A673 (cell line): ENCODE results near the gene GRB10. TPM values are rescaled to one million over a fixed set of nuclear protein-coding genes. Genes with fewer than 3 reads are reported as not detected.

Source experiments
- BruUV-seq: library from RNA; stranded (reverse); fragments of 400-500 nt; replicated peaks from 2 replicates; lab custom pipeline; 2021; lab: Mats Ljungman, UMichigan
- CTCF ChIA-PET: fragments of 300-600 bp; sonication (Branson Sonifier 250); formaldehyde crosslinking; loops from one replicate; lab custom pipeline; 2022; ENCODE audit warnings: antibody characterized with exemption; lab: Charles Lee
- POLR2A ChIA-PET: fragments of 300-600 bp; sonication (Branson Sonifier 250); formaldehyde crosslinking; loops from one replicate; lab custom pipeline; 2022; ENCODE audit warnings: antibody characterized with exemption; ENCODE audit not compliant: low non-redundant PET; lab: Charles Lee
- DNase-seq: peaks from one replicate; pipeline ENCODE4 v3.0.0-alpha.2; 2015; ENCODE audit warnings: low spot score
- H3K27ac ChIP-seq: fragments of 200-600 bp; sonication (generic); 2 replicates; pipeline ENCODE4 v1.5.1; 2016; ENCODE audit warnings: mixed run types, low read depth, mild to moderate bottlenecking, mixed read lengths, antibody characterized with exemption, low read length; ENCODE audit not compliant: poor library complexity, severe bottlenecking
- H3K27me3 ChIP-seq: fragments of 200-600 bp; sonication (generic); replicated peaks from 2 replicates; pipeline ENCODE4 v1.6.1; 2017; ENCODE audit warnings: mixed run types, low read depth, mild to moderate bottlenecking, mixed read lengths, antibody characterized with exemption, low read length; ENCODE audit not compliant: insufficient read depth, poor library complexity
- H3K36me3 ChIP-seq: fragments of 200-600 bp; sonication (generic); 2 replicates; pipeline ENCODE4 v1.6.1; 2016; ENCODE audit warnings: mixed run types, mild to moderate bottlenecking, mixed read lengths, antibody characterized with exemption, low read length; ENCODE audit not compliant: insufficient read depth, poor library complexity, severe bottlenecking
- H3K4me1 ChIP-seq: fragments of 200-600 bp; sonication (generic); 2 replicates; pipeline ENCODE4 v1.6.1; 2017; ENCODE audit warnings: mixed run types, mild to moderate bottlenecking, mixed read lengths, antibody characterized with exemption, low read length; ENCODE audit not compliant: insufficient read depth, poor library complexity, severe bottlenecking
- H3K4me3 ChIP-seq: fragments of 200-600 bp; sonication (generic); 2 replicates; pipeline ENCODE4 v1.5.1; 2016; ENCODE audit warnings: low read depth, mixed run types, mild to moderate bottlenecking, mixed read lengths, low read length; ENCODE audit not compliant: poor library complexity, severe bottlenecking
- H3K9me3 ChIP-seq: fragments of 200-600 bp; sonication (generic); 2 replicates; pipeline ENCODE4 v1.6.1; 2016; ENCODE audit warnings: mixed run types, low read depth, mild to moderate bottlenecking, mixed read lengths, antibody characterized with exemption, low read length; ENCODE audit not compliant: poor library complexity, severe bottlenecking
- EZH2 ChIP-seq: fragments of 200-600 bp; sonication (generic); IDR thresholded peaks from 2 replicates; pipeline ENCODE4 v1.6.1; 2017; ENCODE audit warnings: borderline replicate concordance, low read depth, mild to moderate bottlenecking, mixed read lengths, antibody characterized with exemption, low read length; ENCODE audit not compliant: poor library complexity, severe bottlenecking
- intact Hi-C: fragments of 100-400 bp; cut with micrococcal nuclease; formaldehyde crosslinking; loops from one replicate; pipeline ENCODE4 v1.10.0; 2022; ENCODE audit not compliant: unreplicated experiment
- total RNA-seq: library from RNA; stranded (reverse); gene quantifications from 2 replicates; pipeline ENCODE4 v1.2.3, GENCODE V29; 2021
- TF ChIP-seq, protein P1 (sequence below): fragments of 300-800, 200-600 bp; sonication (generic); conservative IDR thresholded peaks from 2 replicates; pipeline ENCODE4 v1.5.1; 2017; ENCODE audit warnings: low read depth, mild to moderate bottlenecking, antibody characterized with exemption, low read length, moderate library complexity, mixed read lengths

The GRB10 gene
- total RNA-seq, 1 experiment from 2014 or later: 0.41 TPM

DNA sequence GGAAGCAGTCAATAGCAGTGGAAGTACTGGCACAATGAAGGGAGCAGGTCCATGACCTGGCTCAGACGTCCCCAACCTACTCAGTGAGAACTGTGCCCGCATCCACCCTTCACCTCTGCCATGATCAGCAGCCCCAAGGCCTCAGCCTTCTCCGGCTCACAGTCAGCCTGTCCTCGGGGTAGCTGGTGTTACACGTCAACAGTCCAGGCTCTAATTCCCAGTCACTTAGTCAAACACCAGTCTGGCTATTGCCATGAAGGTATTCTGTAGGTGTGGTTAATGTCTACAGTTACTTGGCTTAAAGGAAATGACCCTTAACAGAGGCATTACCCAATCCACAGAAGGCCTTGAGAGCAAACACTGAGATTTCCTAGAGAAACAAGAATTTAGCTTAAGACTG is 49.1 kb downstream of the GRB10 start:
- H3K27ac ChIP-seq: no peak overlapping the region
- CTCF ChIA-PET: no interaction called here
- POLR2A ChIA-PET: no interaction called here
- TF ChIP-seq, protein P1, sequence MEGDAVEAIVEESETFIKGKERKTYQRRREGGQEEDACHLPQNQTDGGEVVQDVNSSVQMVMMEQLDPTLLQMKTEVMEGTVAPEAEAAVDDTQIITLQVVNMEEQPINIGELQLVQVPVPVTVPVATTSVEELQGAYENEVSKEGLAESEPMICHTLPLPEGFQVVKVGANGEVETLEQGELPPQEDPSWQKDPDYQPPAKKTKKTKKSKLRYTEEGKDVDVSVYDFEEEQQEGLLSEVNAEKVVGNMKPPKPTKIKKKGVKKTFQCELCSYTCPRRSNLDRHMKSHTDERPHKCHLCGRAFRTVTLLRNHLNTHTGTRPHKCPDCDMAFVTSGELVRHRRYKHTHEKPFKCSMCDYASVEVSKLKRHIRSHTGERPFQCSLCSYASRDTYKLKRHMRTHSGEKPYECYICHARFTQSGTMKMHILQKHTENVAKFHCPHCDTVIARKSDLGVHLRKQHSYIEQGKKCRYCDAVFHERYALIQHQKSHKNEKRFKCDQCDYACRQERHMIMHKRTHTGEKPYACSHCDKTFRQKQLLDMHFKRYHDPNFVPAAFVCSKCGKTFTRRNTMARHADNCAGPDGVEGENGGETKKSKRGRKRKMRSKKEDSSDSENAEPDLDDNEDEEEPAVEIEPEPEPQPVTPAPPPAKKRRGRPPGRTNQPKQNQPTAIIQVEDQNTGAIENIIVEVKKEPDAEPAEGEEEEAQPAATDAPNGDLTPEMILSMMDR: no peak
- no peak for TF ChIP-seq EZH2
- H3K9me3 ChIP-seq: no peaks in the 10 kb centered on the region
- no TSS peak for BruUV-seq
- intact Hi-C loops: no loop called here
- H3K4me3 ChIP-seq: no peak overlapping the region
- H3K36me3 ChIP-seq: no peaks in the 10 kb centered on the region
- no peaks in the 10 kb centered on the region for H3K27me3 ChIP-seq
- H3K4me1 ChIP-seq: no peaks in the 10 kb centered on the region
- no peak for DNase-seq

DNA sequence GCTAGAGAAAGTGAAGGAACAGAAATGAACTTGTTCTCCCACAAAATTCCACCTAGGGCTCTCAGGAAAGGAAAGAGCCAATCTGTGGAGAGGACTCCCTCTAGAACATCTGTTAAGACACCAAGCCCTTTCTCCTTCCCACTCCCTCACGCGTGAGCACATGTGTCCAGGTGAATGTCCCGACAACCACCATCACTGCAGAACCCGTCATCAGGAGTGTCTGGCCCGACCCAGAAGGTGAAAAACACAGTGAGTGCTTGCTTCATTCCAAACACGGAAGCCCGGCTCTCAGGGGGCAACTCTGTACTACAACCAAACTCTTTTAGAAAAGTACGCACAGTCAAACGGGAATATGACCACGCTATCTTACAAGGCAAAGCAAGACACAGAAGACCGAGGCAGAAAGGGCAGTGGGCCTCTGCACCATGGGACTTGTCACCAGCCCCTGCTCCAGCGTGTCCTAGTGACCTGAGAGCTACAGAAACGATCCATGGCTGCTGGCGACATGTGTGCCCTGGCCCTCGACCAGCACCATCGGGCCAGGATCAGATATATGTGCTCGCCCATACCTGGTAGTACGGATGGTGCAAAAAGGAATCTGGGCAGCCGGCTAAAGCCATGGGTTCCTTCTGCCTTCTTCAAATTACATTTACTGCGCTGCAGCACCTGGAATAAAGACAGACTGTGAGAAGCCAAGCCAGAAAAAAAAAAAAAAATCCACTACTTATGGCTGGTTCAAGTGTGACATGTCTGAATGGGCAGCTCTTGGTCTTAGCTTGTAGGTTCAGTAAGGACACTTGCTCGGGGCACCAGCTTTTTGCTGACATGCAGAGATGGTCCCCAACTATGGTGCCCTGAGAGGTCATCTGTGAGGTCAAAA is 50.8 kb downstream of the GRB10 start:
- DNase-seq: no peak
- Histone ChIP-seq H3K36me3 (no peaks in the 10 kb centered on the region), H3K9me3 (no peaks in the 10 kb centered on the region), H3K27me3 (no peaks in the 10 kb centered on the region), H3K27ac (no peak overlapping the region), H3K4me1 (no peaks in the 10 kb centered on the region), H3K4me3 (no peak overlapping the region)
- POLR2A ChIA-PET: no interaction called here
- no TSS peak for BruUV-seq
- no peak for TF ChIP-seq EZH2
- TF ChIP-seq, protein P1: no peak
- intact Hi-C loops: no loop called here
- CTCF ChIA-PET: no interaction called here

DNA sequence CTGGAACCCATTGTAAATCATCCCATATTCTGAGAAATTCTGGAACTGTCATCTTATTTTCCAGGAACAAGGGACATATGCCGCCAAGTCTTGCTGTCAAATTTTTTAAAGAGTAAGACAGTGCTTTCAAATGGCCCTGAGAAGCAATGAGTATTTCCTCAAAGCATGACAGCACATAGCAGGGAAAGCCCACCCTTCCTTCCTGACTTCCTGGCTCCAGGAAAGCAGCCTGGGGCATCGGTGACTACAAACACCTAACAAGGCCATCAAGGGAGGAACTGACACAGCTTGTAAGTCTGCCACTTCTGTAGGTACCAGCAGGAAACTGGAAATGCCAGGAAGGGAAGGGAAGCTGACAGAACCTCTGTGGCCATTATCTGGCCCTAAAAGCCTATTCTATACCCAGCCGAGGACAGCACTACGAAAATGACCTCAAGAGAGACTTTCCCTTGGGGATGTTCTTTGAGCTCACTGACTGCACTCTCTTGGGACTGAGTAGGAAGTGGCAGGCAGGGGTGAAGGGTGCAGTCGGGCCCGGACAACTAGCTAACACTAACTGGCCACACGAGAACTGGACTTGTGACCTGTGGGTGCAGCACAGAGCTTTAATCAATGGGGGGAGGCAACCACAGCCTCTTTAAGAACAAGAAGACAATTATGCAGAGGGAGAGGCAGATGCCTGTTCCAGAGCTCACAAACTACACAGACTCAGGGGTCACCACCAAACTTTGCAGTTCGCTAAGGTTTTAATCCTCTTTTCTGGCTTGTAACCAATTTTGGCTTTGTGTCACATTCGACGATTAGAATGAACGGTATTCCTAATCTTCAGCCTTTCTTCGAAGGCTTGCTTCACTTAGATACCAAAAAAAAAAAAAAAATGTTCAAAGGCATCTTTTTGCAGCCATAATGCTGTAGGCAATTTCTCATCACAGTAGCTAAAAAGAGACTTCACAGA is 52.0 kb downstream of the GRB10 start:
- DNase-seq: no peak
- CTCF ChIA-PET: no interaction called here
- no peaks in the 10 kb centered on the region for H3K4me1 ChIP-seq
- intact Hi-C loops: no loop called here
- H3K4me3 ChIP-seq: no peak overlapping the region
- no TSS peak for BruUV-seq
- POLR2A ChIA-PET: no interaction called here
- no peaks in the 10 kb centered on the region for H3K36me3 ChIP-seq
- no peak overlapping the region for H3K27ac ChIP-seq
- TF ChIP-seq, protein P1: no peak
- no peak for TF ChIP-seq EZH2
- H3K9me3 ChIP-seq: no peaks in the 10 kb centered on the region
- no peaks in the 10 kb centered on the region for H3K27me3 ChIP-seq
